Hematopoietic multipotent progenitor cell treated with erythropoietin and hydrocortisone succinate and interleukin-3 and kit ligand, for 15 days (in vitro differentiated cells): ENCODE results near the gene CHST15.

ENCODE experiments used
- DNase-seq: peaks from one replicate; pipeline ENCODE4 v3.0.0-alpha.2; 2015; ENCODE audit warnings: low spot score

Gene CHST15

GRCh38 chr10:124028700-124029480 is 64.5 kb downstream of the CHST15 start:
- no peak for DNase-seq

GRCh38 chr10:124027651-124028050 is 65.7 kb downstream of the CHST15 start:
- DNase-seq, result no peak

GRCh38 chr10:124027031-124027611 is 66.3 kb downstream of the CHST15 start:
- no peak for DNase-seq

- DNase-seq, result no peak
Observed at GRCh38 chr10:124026589-124026939, 66.8 kb downstream of the CHST15 start.

GRCh38 chr10:124025660-124026588 is 67.5 kb downstream of the CHST15 start:
- no peak for DNase-seq

GRCh38 chr10:124025152-124025551 is 68.2 kb downstream of the CHST15 start:
- no peak for DNase-seq

GRCh38 chr10:124022066-124022465 is 71.3 kb downstream of the CHST15 start:
- DNase-seq, result no peak

- DNase-seq, result no peak
Observed at GRCh38 chr10:124020981-124021815, 72.2 kb downstream of the CHST15 start.

GRCh38 chr10:124019886-124020797 is 73.3 kb downstream of the CHST15 start:
- no peak for DNase-seq

GRCh38 chr10:124018886-124019525 is 74.4 kb downstream of the CHST15 start:
- no peak for DNase-seq

- no peak for DNase-seq
Observed at GRCh38 chr10:124017729-124018128, 75.7 kb downstream of the CHST15 start.

- DNase-seq, result no peak
Observed at GRCh38 chr10:124016804-124017375, 76.5 kb downstream of the CHST15 start.

GRCh38 chr10:124015991-124016390 is 77.4 kb downstream of the CHST15 start:
- no peak for DNase-seq

GRCh38 chr10:124014416-124015154 is 78.8 kb downstream of the CHST15 start:
- DNase-seq, result no peak

- no peak for DNase-seq
Observed at GRCh38 chr10:124013916-124014315, 79.5 kb downstream of the CHST15 start.

- DNase-seq, result no peak
Observed at GRCh38 chr10:124012991-124013390, 80.4 kb downstream of the CHST15 start.

GRCh38 chr10:124012583-124012982 is 80.8 kb downstream of the CHST15 start:
- DNase-seq, result no peak

GRCh38 chr10:124012066-124012465 is 81.3 kb downstream of the CHST15 start:
- no peak for DNase-seq

GRCh38 chr10:124011464-124011863 is 81.9 kb downstream of the CHST15 start:
- DNase-seq, result no peak
